GM18867 (cell line): ENCODE measurements around the gene LIPC.

Experiments
- ATAC-seq: cut with Tn5 transposase; IDR thresholded peaks from one replicate; pipeline ENCODE4 v1.9.1; 2021; ENCODE audit warnings: mild to moderate bottlenecking, moderate library complexity; ENCODE audit not compliant: unreplicated experiment

LIPC gene

DNA sequence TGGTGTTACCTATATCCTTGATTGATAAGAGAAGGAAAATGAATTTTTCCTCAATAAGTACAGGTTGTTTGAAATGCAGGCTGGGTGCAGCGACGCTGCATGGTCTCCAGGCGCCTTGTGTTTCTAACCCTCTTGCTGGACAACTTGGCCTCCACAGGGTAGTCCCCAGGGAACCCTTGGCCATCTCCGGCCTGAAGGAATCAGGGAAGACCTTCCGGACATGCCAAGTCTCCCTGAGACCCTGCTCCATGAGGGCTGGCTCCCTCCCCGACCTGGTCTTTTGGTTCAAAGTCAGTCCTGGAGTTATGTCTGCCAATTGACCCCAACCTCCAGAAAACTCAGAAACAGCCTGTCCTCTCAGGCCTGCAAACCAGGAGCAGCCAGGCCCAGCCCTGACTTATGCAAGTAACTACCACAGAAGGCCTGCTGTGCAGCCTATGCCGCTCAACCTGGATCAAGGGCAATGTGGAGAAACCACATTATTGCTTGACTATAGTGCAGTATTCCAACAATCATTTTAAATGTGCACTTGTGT lies 98.3 kb downstream of the LIPC start:
- ATAC-seq, result no peak

DNA sequence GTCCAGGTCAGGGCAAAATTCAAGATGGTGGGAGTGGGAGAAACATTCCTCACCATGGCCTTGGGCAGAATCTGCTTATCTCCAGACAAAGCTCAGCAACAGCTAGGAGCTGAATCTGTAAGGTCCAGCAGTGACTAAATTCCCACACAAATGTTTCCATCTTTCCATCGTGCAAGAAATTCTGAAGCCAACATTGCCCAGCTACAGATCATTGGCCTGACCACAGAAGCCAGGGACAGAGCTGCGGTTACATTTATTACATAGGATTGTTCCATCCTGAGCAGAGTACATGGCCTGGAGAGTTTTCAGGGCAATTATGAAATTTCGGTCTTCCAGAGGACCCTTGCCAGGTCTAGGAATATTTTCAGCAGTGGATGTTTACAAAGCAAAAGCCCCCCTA lies 100.3 kb downstream of the LIPC start:
- no peak for ATAC-seq

DNA sequence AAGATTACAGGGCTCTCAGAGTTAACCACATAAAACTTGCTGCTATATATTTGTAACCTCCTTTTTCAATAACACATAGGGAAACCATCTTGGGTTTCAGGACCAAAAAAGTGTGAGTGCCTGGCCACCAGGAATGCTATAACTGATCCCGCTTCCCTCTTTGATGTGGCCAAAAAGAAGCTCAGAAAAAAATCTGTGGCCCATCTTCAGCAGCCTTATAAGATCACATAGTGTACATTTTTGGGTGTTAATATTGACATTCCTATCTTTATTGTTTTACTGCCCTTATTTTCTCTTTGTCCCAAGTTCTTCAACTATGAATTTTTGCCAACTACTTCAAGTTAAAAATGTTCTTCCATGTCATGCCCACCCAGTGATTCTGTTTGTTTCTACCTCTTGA lies 102.8 kb downstream of the LIPC start:
- ATAC-seq, result no peak

- no peak for ATAC-seq
These were observed 103.5 kb downstream of the LIPC start for GRCh38 chr15:58535337-58535736.

- ATAC-seq, result no peak
These were observed 104.1 kb downstream of the LIPC start for GRCh38 chr15:58535894-58536293.

- no peak for ATAC-seq
These were observed 104.6 kb downstream of the LIPC start for GRCh38 chr15:58536414-58536813.

- ATAC-seq, result no peak
These were observed 105.2 kb downstream of the LIPC start for GRCh38 chr15:58537033-58537432.

GRCh38 chr15:58538225-58538727 lies 106.5 kb downstream of the LIPC start:
- no peak for ATAC-seq

DNA sequence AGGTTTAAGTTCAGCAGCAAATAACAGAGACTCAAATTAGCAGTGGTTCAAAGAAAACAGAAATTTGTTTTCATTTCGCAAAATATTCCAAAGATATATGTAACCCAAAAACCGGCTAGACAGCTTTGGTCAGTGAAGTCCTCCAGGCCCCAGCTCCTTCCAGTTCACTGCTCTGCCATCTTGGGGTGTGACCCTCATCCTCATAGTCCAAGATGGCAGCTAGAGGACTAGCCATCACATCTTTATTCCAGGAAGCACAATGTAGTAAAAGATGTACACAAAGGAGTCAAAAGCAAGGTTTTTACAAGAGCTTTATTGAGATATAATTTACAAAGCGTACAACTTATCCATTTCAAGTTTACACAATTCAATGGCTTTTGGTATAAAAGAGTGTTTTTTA lies 107.1 kb downstream of the LIPC start:
- no peak for ATAC-seq

DNA sequence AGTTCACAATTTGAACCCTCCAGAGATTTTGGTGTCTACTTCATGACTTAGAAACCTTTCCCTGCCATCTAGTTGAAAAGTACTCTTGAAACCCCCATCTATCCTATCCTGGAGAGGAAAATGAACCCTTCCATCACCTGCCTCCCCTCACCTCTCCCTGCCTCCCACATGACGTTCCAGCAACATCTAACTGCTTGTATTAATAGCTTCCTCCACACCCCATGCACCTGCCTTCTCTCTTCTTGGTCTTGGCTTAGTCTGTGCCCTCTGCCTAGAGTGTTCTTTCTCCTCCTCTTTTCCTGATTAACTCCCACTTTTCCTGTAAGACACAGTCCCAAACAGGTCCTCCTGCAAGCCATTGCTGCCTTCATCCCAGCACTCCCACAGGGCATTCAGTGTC lies 107.8 kb downstream of the LIPC start:
- ATAC-seq, result no peak

GRCh38 chr15:58541410-58542087 lies 109.8 kb downstream of the LIPC start:
- ATAC-seq, result no peak

- no peak for ATAC-seq
These were observed 112.0 kb downstream of the LIPC start for GRCh38 chr15:58543664-58544335.

DNA sequence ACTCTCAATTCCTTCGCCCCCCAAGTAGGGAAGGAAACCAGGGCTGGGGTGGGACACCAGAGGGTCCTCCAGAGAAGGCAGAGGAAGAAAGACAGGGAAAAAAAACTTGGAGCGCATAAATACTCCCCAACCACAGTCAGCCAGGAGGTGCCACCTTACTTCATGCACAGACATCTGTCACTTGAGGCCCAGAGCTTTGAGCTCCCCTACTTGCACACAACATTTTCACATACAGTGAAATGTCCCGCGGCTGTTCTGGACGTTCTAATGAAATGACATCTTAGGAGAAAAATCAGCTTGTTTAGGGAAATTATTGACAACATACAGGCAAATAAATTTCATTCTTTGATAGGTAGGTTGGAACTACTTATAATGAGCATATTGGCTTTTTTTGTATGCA lies 113.0 kb downstream of the LIPC start:
- ATAC-seq, result no peak

DNA sequence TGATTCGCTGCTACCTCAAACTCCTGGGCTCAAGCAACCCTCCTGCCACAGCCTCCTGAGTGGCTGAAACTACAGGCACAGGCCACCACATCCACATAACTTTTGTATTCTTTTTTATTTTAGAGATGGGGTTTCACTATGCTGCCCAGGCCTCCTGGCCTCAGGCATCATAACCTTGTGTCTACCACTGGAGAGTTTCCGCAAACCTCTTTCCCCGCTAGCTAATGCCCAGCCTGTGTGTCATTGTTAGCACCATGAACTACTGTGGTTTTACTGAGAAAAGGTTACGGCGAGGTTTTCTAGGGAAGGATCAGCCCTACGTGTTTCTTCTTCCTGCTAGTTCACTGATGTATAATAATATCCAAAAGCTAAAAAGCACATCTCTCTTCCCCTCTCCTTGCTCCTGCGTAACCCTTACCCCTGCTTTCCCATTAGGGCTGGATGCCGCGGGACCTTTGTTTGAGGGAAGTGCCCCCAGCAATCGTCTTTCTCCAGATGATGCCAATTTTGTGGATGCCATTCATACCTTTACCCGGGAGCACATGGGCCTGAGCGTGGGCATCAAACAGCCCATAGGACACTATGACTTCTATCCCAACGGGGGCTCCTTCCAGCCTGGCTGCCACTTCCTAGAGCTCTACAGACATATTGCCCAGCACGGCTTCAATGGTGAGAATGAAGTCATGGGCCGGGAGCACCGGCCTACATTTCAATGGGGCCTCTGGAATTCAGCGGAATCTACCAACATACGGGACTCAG lies 113.7 kb downstream of the LIPC start:
- no peak for ATAC-seq

DNA sequence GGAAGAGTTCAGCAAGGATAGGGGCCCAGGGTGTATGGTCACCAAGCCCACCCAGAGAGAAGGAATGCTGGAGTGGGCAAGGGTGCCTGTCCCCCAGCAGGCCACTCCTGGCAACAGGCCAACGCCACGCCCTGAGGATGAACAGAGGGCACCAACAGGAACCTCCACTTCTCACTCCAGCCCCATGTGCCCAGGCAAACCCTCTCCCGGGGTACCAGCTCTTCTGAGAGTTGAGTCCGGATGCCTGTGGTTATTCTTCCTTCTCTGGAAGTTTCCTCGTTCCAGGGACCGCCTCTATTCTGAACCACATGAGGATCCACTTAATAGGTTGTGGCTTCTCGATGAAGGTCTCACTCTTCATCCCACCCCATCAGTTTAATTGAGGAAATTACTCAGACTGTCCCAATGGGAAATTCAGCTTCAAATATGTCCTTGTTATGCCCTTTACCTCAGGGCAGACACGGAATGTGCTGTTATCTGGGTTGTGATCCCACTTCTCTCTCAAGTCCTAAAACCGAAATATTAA lies 114.3 kb downstream of the LIPC start:
- no peak for ATAC-seq

- ATAC-seq, result no peak
These were observed 115.1 kb downstream of the LIPC start for GRCh38 chr15:58546635-58547627.

GRCh38 chr15:58547628-58548307 lies 116.0 kb downstream of the LIPC start:
- no peak for ATAC-seq

DNA sequence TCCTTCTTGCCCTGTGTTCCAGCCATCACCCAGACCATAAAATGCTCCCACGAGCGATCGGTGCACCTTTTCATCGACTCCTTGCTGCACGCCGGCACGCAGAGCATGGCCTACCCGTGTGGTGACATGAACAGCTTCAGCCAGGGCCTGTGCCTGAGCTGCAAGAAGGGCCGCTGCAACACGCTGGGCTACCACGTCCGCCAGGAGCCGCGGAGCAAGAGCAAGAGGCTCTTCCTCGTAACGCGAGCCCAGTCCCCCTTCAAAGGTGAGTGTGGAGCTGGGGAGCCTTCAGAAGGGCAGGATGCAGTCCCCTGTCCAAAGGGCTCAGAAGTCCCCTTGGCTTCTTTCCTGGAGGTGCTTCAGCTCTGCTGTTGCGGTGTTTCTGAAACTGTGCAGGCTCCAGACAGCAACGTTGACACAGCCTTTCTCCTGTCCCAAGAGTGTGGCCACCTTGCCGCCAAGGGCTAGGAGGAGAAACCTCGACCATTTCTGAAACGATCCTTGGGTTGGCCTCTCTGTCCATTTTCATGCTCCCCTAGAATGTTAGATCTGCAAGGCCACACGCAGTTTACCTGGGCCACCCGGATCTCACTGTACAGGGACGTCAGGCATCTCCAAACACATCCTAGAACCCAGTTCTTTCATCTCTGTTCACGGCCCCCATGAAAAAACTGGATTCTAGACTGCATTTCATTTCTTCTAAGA lies 116.7 kb downstream of the LIPC start:
- no peak for ATAC-seq
